Measurements from ENCODE around the gene KCNJ18. TPM values are rescaled to one million over a fixed set of nuclear protein-coding genes. Genes with fewer than 3 reads are reported as not detected.
"Not testable (repeated sequence)": the region's sequence is repeated elsewhere in the genome, so short reads cannot be mapped to it uniquely, and the experiment has no call there.

Gene KCNJ18
- total RNA-seq: not detected

GRCh38 chr17:21691883-21692703, at the start of gene KCNJ18:
Gene KCNJ18, plus strand, starts transcription at chr17:21692523. Its CDS starts 10,264 bp downstream, at chr17:21702787.
- H3K4me1 Mint-ChIP-seq (ENCODE audit: low read depth); H3K36me3 Mint-ChIP-seq (ENCODE audit: low read depth); POLR2A ChIA-PET; H3K9me3 Mint-ChIP-seq; H3K4me3 Mint-ChIP-seq; DNase-seq; intact Hi-C loops (cut with micrococcal nuclease); H3K27me3 Mint-ChIP-seq; CTCF ChIA-PET; ATAC-seq; H3K27ac Mint-ChIP-seq: not testable (repeated sequence)

GRCh38 chr17:21648125-21648524, 44.2 kb upstream of the KCNJ18 start:
- CTCF ChIA-PET: not testable (repeated sequence)

GRCh38 chr17:21650043-21650442, 42.3 kb upstream of the KCNJ18 start:
- H3K4me1 Mint-ChIP-seq (ENCODE audit: low read depth); ATAC-seq; POLR2A ChIA-PET; DNase-seq; intact Hi-C loops (cut with micrococcal nuclease); CTCF ChIA-PET; H3K27ac Mint-ChIP-seq; H3K36me3 Mint-ChIP-seq (ENCODE audit: low read depth); H3K27me3 Mint-ChIP-seq; H3K9me3 Mint-ChIP-seq; H3K4me3 Mint-ChIP-seq: not testable (repeated sequence)

More at GRCh38 chr17:21648125-21648524, 44.2 kb upstream of the KCNJ18 start:
- DNase-seq; ATAC-seq; intact Hi-C loops (cut with micrococcal nuclease); H3K27ac Mint-ChIP-seq; H3K36me3 Mint-ChIP-seq (ENCODE audit: low read depth); H3K4me1 Mint-ChIP-seq (ENCODE audit: low read depth); POLR2A ChIA-PET; H3K4me3 Mint-ChIP-seq; H3K27me3 Mint-ChIP-seq; H3K9me3 Mint-ChIP-seq: not testable (repeated sequence)

GRCh38 chr17:21652049-21652448, 40.3 kb upstream of the KCNJ18 start:
- DNase-seq; ATAC-seq; POLR2A ChIA-PET; CTCF ChIA-PET; H3K36me3 Mint-ChIP-seq (ENCODE audit: low read depth); intact Hi-C loops (cut with micrococcal nuclease); H3K4me1 Mint-ChIP-seq (ENCODE audit: low read depth); H3K27me3 Mint-ChIP-seq; H3K4me3 Mint-ChIP-seq; H3K9me3 Mint-ChIP-seq; H3K27ac Mint-ChIP-seq: not testable (repeated sequence)

GRCh38 chr17:21653211-21653610, 39.1 kb upstream of the KCNJ18 start:
- H3K27ac Mint-ChIP-seq, H3K27me3 Mint-ChIP-seq, POLR2A ChIA-PET: not testable (repeated sequence)

GRCh38 chr17:21656518-21657309, 35.6 kb upstream of the KCNJ18 start:
- H3K4me1 Mint-ChIP-seq (ENCODE audit: low read depth); H3K4me3 Mint-ChIP-seq; H3K27me3 Mint-ChIP-seq; intact Hi-C loops (cut with micrococcal nuclease); H3K9me3 Mint-ChIP-seq; POLR2A ChIA-PET; DNase-seq; H3K36me3 Mint-ChIP-seq (ENCODE audit: low read depth); CTCF ChIA-PET; ATAC-seq; H3K27ac Mint-ChIP-seq: not testable (repeated sequence)

More at GRCh38 chr17:21653211-21653610, 39.1 kb upstream of the KCNJ18 start:
- H3K36me3 Mint-ChIP-seq (ENCODE audit: low read depth); H3K9me3 Mint-ChIP-seq; CTCF ChIA-PET; H3K4me1 Mint-ChIP-seq (ENCODE audit: low read depth); intact Hi-C loops (cut with micrococcal nuclease); ATAC-seq; H3K4me3 Mint-ChIP-seq; DNase-seq: not testable (repeated sequence)

- POLR2A ChIA-PET; CTCF ChIA-PET; intact Hi-C loops (cut with micrococcal nuclease); DNase-seq; H3K9me3 Mint-ChIP-seq; H3K27ac Mint-ChIP-seq; H3K36me3 Mint-ChIP-seq (ENCODE audit: low read depth); H3K4me1 Mint-ChIP-seq (ENCODE audit: low read depth); H3K4me3 Mint-ChIP-seq; ATAC-seq; H3K27me3 Mint-ChIP-seq: not testable (repeated sequence)
These were observed 32.7 kb upstream of the KCNJ18 start for GRCh38 chr17:21659635-21660034.

- H3K36me3 Mint-ChIP-seq (ENCODE audit: low read depth); intact Hi-C loops (cut with micrococcal nuclease); ATAC-seq; POLR2A ChIA-PET; H3K27ac Mint-ChIP-seq; CTCF ChIA-PET; H3K4me1 Mint-ChIP-seq (ENCODE audit: low read depth); H3K9me3 Mint-ChIP-seq; DNase-seq; H3K27me3 Mint-ChIP-seq; H3K4me3 Mint-ChIP-seq: not testable (repeated sequence)
These were observed 30.9 kb upstream of the KCNJ18 start for GRCh38 chr17:21661455-21661854.

- H3K27ac Mint-ChIP-seq; POLR2A ChIA-PET; ATAC-seq; H3K4me3 Mint-ChIP-seq; H3K9me3 Mint-ChIP-seq; H3K27me3 Mint-ChIP-seq; H3K4me1 Mint-ChIP-seq (ENCODE audit: low read depth); CTCF ChIA-PET; intact Hi-C loops (cut with micrococcal nuclease); H3K36me3 Mint-ChIP-seq (ENCODE audit: low read depth); DNase-seq: not testable (repeated sequence)
These were observed 29.2 kb upstream of the KCNJ18 start for GRCh38 chr17:21663166-21663565.

GRCh38 chr17:21663614-21664474, 28.5 kb upstream of the KCNJ18 start:
- intact Hi-C loops (cut with micrococcal nuclease); H3K36me3 Mint-ChIP-seq (ENCODE audit: low read depth); H3K27ac Mint-ChIP-seq; POLR2A ChIA-PET; H3K4me3 Mint-ChIP-seq; H3K4me1 Mint-ChIP-seq (ENCODE audit: low read depth); DNase-seq; ATAC-seq; CTCF ChIA-PET; H3K27me3 Mint-ChIP-seq; H3K9me3 Mint-ChIP-seq: not testable (repeated sequence)

- H3K27me3 Mint-ChIP-seq; H3K4me1 Mint-ChIP-seq (ENCODE audit: low read depth); intact Hi-C loops (cut with micrococcal nuclease); H3K9me3 Mint-ChIP-seq; H3K4me3 Mint-ChIP-seq; H3K36me3 Mint-ChIP-seq (ENCODE audit: low read depth); DNase-seq; CTCF ChIA-PET; H3K27ac Mint-ChIP-seq; POLR2A ChIA-PET; ATAC-seq: not testable (repeated sequence)
These were observed 27.2 kb upstream of the KCNJ18 start for GRCh38 chr17:21665171-21665570.

All from activated CD8-positive, alpha-beta T cell treated with anti-CD3 and anti-CD28 coated beads for 36 hours (primary cell).